NCI-H1048 (cell line): Measurements from ENCODE around the gene LILRB2.
"Not testable (repeated sequence)": the region's sequence is repeated elsewhere in the genome, so short reads cannot be mapped to it uniquely, and the experiment has no call there.

Experiments
- DNase-seq: peaks from one replicate; lab custom pipeline; 2025; lab: John Stamatoyannopoulos, UW

Gene LILRB2

GRCh38 chr19:54240372-54241336 lies 40.3 kb downstream of the LILRB2 start:
- not testable (repeated sequence) for DNase-seq

GRCh38 chr19:54239491-54240371 lies 41.2 kb downstream of the LILRB2 start:
- DNase-seq = not testable (repeated sequence)

- no peak for DNase-seq
These were observed 47.0 kb downstream of the LILRB2 start for GRCh38 chr19:54233941-54234340.

GRCh38 chr19:54231077-54231931 lies 49.6 kb downstream of the LILRB2 start:
- no peak for DNase-seq

GRCh38 chr19:54230031-54230430 lies 50.9 kb downstream of the LILRB2 start:
- no peak for DNase-seq

GRCh38 chr19:54229146-54229545 lies 51.8 kb downstream of the LILRB2 start:
- DNase-seq = no peak

- not testable (repeated sequence) for DNase-seq
These were observed 56.3 kb downstream of the LILRB2 start for GRCh38 chr19:54224619-54225018.

GRCh38 chr19:54223937-54224281 lies 57.0 kb downstream of the LILRB2 start:
- DNase-seq = not testable (repeated sequence)
